H1 (cell line): ENCODE measurements around the gene APOL3. TPM values are rescaled to one million over a fixed set of nuclear protein-coding genes. Genes with fewer than 3 reads are reported as not detected.

Experiments used
- CTCF ChIA-PET: fragments of 300-600 bp; sonication (Branson Sonifier 250); formaldehyde crosslinking; loops from one replicate; lab custom pipeline; 2021; ENCODE audit not compliant: partially characterized antibody; lab: Charles Lee
- POLR2A ChIA-PET: fragments of 300-600 bp; sonication (Branson Sonifier 250); formaldehyde crosslinking; loops from one replicate; lab custom pipeline; 2021; ENCODE audit warnings: inconsistent platforms; ENCODE audit not compliant: partially characterized antibody; lab: Charles Lee
- DNase-seq, 2 experiments: peaks; one replicate each; pipeline versions ENCODE4 v3.0.0 to v3.0.0-alpha.2; 2010 to 2022; ENCODE audit warnings: low spot score in 2 of 2, low read depth in 1 of 2, mixed read lengths in 1 of 2
- FAIRE-seq: peaks from 2 replicates; lab custom pipeline; 2011; peaks lifted over from hg19 to GRCh38; lab: Jason Lieb, UNC
- H2AFZ ChIP-seq: 2 replicates; pipeline ENCODE4 v1.8.1; 2012; ENCODE audit warnings: low read length, inconsistent platforms
- H2AK5ac ChIP-seq: 2 replicates; pipeline ENCODE4 v1.6.1; 2013; ENCODE audit warnings: low read depth, low read length
- H2BK120ac ChIP-seq: replicated peaks from 2 replicates; pipeline ENCODE3; 2013; ENCODE audit warnings: low read depth, low read length, inconsistent platforms
- H2BK12ac ChIP-seq: 2 replicates; pipeline ENCODE4 v1.6.1; 2013; ENCODE audit warnings: low read depth, low read length
- H2BK15ac ChIP-seq: 2 replicates; pipeline ENCODE4 v1.6.1; 2013; ENCODE audit warnings: low read length
- H2BK20ac ChIP-seq: 2 replicates; pipeline ENCODE4 v1.6.1; 2013; ENCODE audit warnings: low read length
- H2BK5ac ChIP-seq: 2 replicates; pipeline ENCODE4 v1.6.1; 2013; ENCODE audit warnings: low read depth, low read length
- H3K14ac ChIP-seq: 2 replicates; pipeline ENCODE4 v1.6.1; 2013; ENCODE audit warnings: inconsistent platforms; ENCODE audit not compliant: insufficient read length
- H3K18ac ChIP-seq: 2 replicates; pipeline ENCODE4 v1.6.1; 2013; ENCODE audit warnings: low read length; ENCODE audit errors: extremely low read depth
- H3K23ac ChIP-seq: 2 replicates; pipeline ENCODE4 v1.6.1; 2013; ENCODE audit warnings: inconsistent platforms; ENCODE audit not compliant: insufficient read length
- H3K23me2 ChIP-seq: 2 replicates; pipeline ENCODE4 v1.6.1; 2013; ENCODE audit warnings: low read depth, low read length
- H3K27ac ChIP-seq: 2 replicates; pipeline ENCODE4 v1.6.1; 2011; ENCODE audit warnings: low read depth, low read length, inconsistent platforms
- H3K27me3 ChIP-seq, 4 experiments: replicated peaks in 1 of 4; 1 replicate in 1 of 4; 2 replicates in 3 of 4; pipeline versions ENCODE4 v1.6.1 to v1.8.1; 2011 to 2013; ENCODE audit warnings: low read length in 3 of 4, mild to moderate bottlenecking in 3 of 4, inconsistent platforms in 2 of 4, mixed read lengths in 2 of 4, moderate library complexity in 1 of 4; ENCODE audit not compliant: control insufficient read depth in 3 of 4, insufficient read depth in 3 of 4; ENCODE audit errors: extremely low read depth in 1 of 4
- H3K36me3 ChIP-seq, 4 experiments: 2 replicates each; pipeline versions ENCODE4 v1.6.1 to v1.8.1; 2011 to 2013; ENCODE audit warnings: mild to moderate bottlenecking in 4 of 4, low read length in 3 of 4, moderate library complexity in 2 of 4, control low read depth in 1 of 4, inconsistent platforms in 1 of 4; ENCODE audit not compliant: insufficient read depth in 4 of 4, control insufficient read depth in 2 of 4
- H3K4ac ChIP-seq: replicated peaks from 2 replicates; pipeline ENCODE3; 2013; ENCODE audit warnings: low read length, low read depth, mixed read lengths, inconsistent platforms; ENCODE audit not compliant: insufficient read length
- H3K4me1 ChIP-seq, 4 experiments: replicated peaks in 1 of 4; 1 replicate in 1 of 4; 2 replicates in 3 of 4; pipeline versions ENCODE4 v1.6.1 to v1.8.1; 2011 to 2013; ENCODE audit warnings: low read length in 3 of 4, inconsistent platforms in 2 of 4, mixed read lengths in 1 of 4; ENCODE audit not compliant: insufficient read depth in 4 of 4, control insufficient read depth in 3 of 4
- H3K4me2 ChIP-seq, 2 experiments: 2 replicates each; pipeline versions ENCODE4 v1.6.1 to v1.8.1; 2011 to 2013; ENCODE audit warnings: low read depth in 2 of 2, low read length in 2 of 2, control low read depth in 1 of 2, inconsistent platforms in 1 of 2, mild to moderate bottlenecking in 1 of 2; ENCODE audit not compliant: insufficient read depth in 1 of 2
- H3K4me3 ChIP-seq, 4 experiments: fragments of 200-600, 300-600 bp in 1 of 4; sonication (generic), shearing (Covaris generic), sonication (Bioruptor Twin) in 1 of 4; 2 replicates each; pipeline versions ENCODE4 v1.5.1 to v1.8.1; 2011 to 2016; ENCODE audit warnings: low read length in 4 of 4, low read depth in 3 of 4, control low read depth in 2 of 4, inconsistent platforms in 2 of 4, mild to moderate bottlenecking in 2 of 4, mixed read lengths in 1 of 4, moderate library complexity in 1 of 4; ENCODE audit not compliant: insufficient read depth in 2 of 4; ENCODE audit errors: extremely low read depth in 1 of 4
- H3K56ac ChIP-seq: replicated peaks from 2 replicates; pipeline ENCODE3; 2013; ENCODE audit warnings: low read depth, mild to moderate bottlenecking, mixed read lengths, low read length, inconsistent platforms; ENCODE audit not compliant: insufficient read length
- H3K79me1 ChIP-seq: 2 replicates; pipeline ENCODE4 v1.6.1; 2013; ENCODE audit warnings: low read depth, low read length, control low read depth
- H3K79me2 ChIP-seq, 2 experiments: 2 replicates each; pipeline versions ENCODE4 v1.6.1 to v1.8.1; 2012 to 2013; ENCODE audit warnings: low read length in 2 of 2, mild to moderate bottlenecking in 2 of 2, inconsistent platforms in 1 of 2; ENCODE audit not compliant: insufficient read depth in 2 of 2, control insufficient read depth in 1 of 2
- H3K9ac ChIP-seq, 4 experiments: replicated peaks in 1 of 4; 1 replicate in 1 of 4; 2 replicates in 3 of 4; pipeline versions ENCODE4 v1.6.1 to v1.8.1; 2011 to 2013; ENCODE audit warnings: low read depth in 3 of 4, low read length in 3 of 4, control low read depth in 2 of 4, mild to moderate bottlenecking in 2 of 4, moderate library complexity in 2 of 4, inconsistent platforms in 1 of 4; ENCODE audit errors: extremely low read depth in 1 of 4
- H3K9me3 ChIP-seq, 2 experiments: 2 replicates each; pipeline versions ENCODE4 v1.6.1 to v1.8.1; 2012 to 2013; ENCODE audit warnings: mild to moderate bottlenecking in 2 of 2, moderate library complexity in 2 of 2, control low read depth in 1 of 2, inconsistent platforms in 1 of 2, low read depth in 1 of 2, low read length in 1 of 2, mixed read lengths in 1 of 2; ENCODE audit not compliant: insufficient read depth in 2 of 2
- H4K20me1 ChIP-seq, 2 experiments: replicated peaks in 1 of 2; 2 replicates each; pipeline versions ENCODE3 to v1.8.1; 2011 to 2013; ENCODE audit warnings: inconsistent platforms in 2 of 2, low read length in 2 of 2, mild to moderate bottlenecking in 1 of 2; ENCODE audit not compliant: insufficient read depth in 2 of 2, control insufficient read depth in 1 of 2
- H4K5ac ChIP-seq: 2 replicates; pipeline ENCODE4 v1.6.1; 2013; ENCODE audit warnings: low read length, low read depth, mixed read lengths, inconsistent platforms; ENCODE audit not compliant: insufficient read length
- H4K8ac ChIP-seq: 2 replicates; pipeline ENCODE4 v1.8.0; 2013; ENCODE audit warnings: mild to moderate bottlenecking, moderate library complexity, low read length, inconsistent platforms; ENCODE audit not compliant: insufficient read depth; ENCODE audit errors: extremely low read depth
- H4K91ac ChIP-seq: replicated peaks from 2 replicates; pipeline ENCODE3; 2013; ENCODE audit warnings: low read length, mixed read lengths, inconsistent platforms; ENCODE audit not compliant: insufficient read length
- BACH1 ChIP-seq: IDR thresholded peaks from 2 replicates; pipeline ENCODE4 v1.6.1; 2012; ENCODE audit warnings: low read length, improper control_type of control experiment
- CBX5 ChIP-seq: fragments of 300-800, 300-1000 bp; sonication (generic); IDR thresholded peaks from 2 replicates; pipeline ENCODE4 v1.7.1; 2016; ENCODE audit warnings: antibody characterized with exemption, low read length, low read depth
- EGR1 ChIP-seq: IDR thresholded peaks from 2 replicates; pipeline ENCODE4 v1.6.1; 2011; ENCODE audit warnings: low read depth, low read length, borderline replicate concordance
- GTF2F1 ChIP-seq: IDR thresholded peaks from 2 replicates; pipeline ENCODE4 v1.6.1; 2012; ENCODE audit warnings: low read depth, low read length, improper control_type of control experiment, borderline replicate concordance
- HDAC2 ChIP-seq, 2 experiments: fragments of 300-600 bp in 1 of 2; sonication (generic) in 1 of 2; IDR thresholded peaks; 2 replicates each; pipeline ENCODE4 v1.6.1; 2011 to 2012; ENCODE audit warnings: low read depth in 2 of 2, low read length in 2 of 2, mild to moderate bottlenecking in 2 of 2, moderate library complexity in 2 of 2, borderline replicate concordance in 1 of 2, inconsistent platforms in 1 of 2
- JUND ChIP-seq: IDR thresholded peaks from 2 replicates; pipeline ENCODE4 v1.6.1; 2011; ENCODE audit warnings: mild to moderate bottlenecking, improper control_type of control experiment, low read length
- NANOG ChIP-seq: IDR thresholded peaks from 2 replicates; pipeline ENCODE4 v1.6.1; 2011; ENCODE audit warnings: low read length, low read depth, mild to moderate bottlenecking, inconsistent platforms; ENCODE audit not compliant: insufficient read depth, poor library complexity, severe bottlenecking
- POLR2AphosphoS5 ChIP-seq: IDR thresholded peaks from 2 replicates; pipeline ENCODE4 v1.6.1; 2011; ENCODE audit warnings: low read depth, low read length
- RBBP5 ChIP-seq: IDR thresholded peaks from 2 replicates; pipeline ENCODE4 v1.7.1; 2012; ENCODE audit warnings: low read depth, mild to moderate bottlenecking, inconsistent platforms, low read length, moderate library complexity, borderline replicate concordance
- SIRT6 ChIP-seq: IDR thresholded peaks from one replicate; pipeline ENCODE4 v1.7.1; 2012; ENCODE audit warnings: low read length, inconsistent platforms
- SUZ12 ChIP-seq: fragments of 200-600 bp; sonication (generic); IDR thresholded peaks from 2 replicates; pipeline ENCODE4 v1.6.1; 2012; ENCODE audit warnings: mild to moderate bottlenecking, inconsistent platforms, low read length, moderate library complexity, mixed read lengths
- TAF1 ChIP-seq: IDR thresholded peaks from 2 replicates; pipeline ENCODE4 v1.6.1; 2011; ENCODE audit warnings: mild to moderate bottlenecking, low read depth, low read length
- TBP ChIP-seq: IDR thresholded peaks from 2 replicates; pipeline ENCODE4 v1.6.1; 2011; ENCODE audit warnings: low read depth, low read length, improper control_type of control experiment
- TCF12 ChIP-seq: IDR thresholded peaks from 2 replicates; pipeline ENCODE4 v1.6.1; 2011; ENCODE audit warnings: low read depth, mild to moderate bottlenecking, low read length
- ZNF274 ChIP-seq: IDR thresholded peaks from 2 replicates; pipeline ENCODE4 v1.7.0; 2012; ENCODE audit warnings: low read length, borderline replicate concordance; ENCODE audit errors: extremely low read depth
- whole genome bisulfite sequencing, 2 experiments: shearing (Covaris generic) in 1 of 2; methylation state at CpG; one replicate each; pipeline versions ENCODE4 v1.1.6 to v1.1.7; 2013 to 2015; ENCODE audit warnings: low lambda C conversion rate in 2 of 2, mixed read lengths in 2 of 2, inconsistent platforms in 1 of 2, low coverage in 1 of 2, missing lambda C conversion rate in 1 of 2; ENCODE audit not compliant: insufficient replicate concordance in 2 of 2, insufficient coverage in 1 of 2, insufficient read length in 1 of 2; ENCODE audit errors: extremely low coverage in 1 of 2, missing lambda C conversion rate in 1 of 2; 5-methylcytosine and 5-hydroxymethylcytosine counted together
- polyA plus RNA-seq, 7 experiments: library from polyadenylated mRNA; depleted of rRNA in 3 of 7; stranded (reverse) in 5 of 7; unstranded in 2 of 7; fragments of >200 nt in 5 of 7; fragments of 200-250 nt in 2 of 7; gene quantifications; 1 replicate in 5 of 7; 2 replicates in 1 of 7; 4 replicates in 1 of 7; pipeline versions ENCODE4 v1.2.1 to v1.2.3, GENCODE V29; 2011 to 2013; ENCODE audit warnings: missing spikeins in 2 of 7, mixed read lengths in 2 of 7
- total RNA-seq: library from RNA; stranded (reverse); fragmentation: NEBNext Ultra II Directional; extraction: Animal tissue kit (Norgen Biotek cat#: 25700); gene quantifications from 2 replicates; pipeline ENCODE4 v1.2.1, GENCODE V29; 2021

The APOL3 gene
- total and polyA plus RNA-seq, 2 of the 8 experiments (the other 6 are each of a cell fraction or from before 2014, with no cell fraction given) = 0.12 TPM; not detected in 1

DNA sequence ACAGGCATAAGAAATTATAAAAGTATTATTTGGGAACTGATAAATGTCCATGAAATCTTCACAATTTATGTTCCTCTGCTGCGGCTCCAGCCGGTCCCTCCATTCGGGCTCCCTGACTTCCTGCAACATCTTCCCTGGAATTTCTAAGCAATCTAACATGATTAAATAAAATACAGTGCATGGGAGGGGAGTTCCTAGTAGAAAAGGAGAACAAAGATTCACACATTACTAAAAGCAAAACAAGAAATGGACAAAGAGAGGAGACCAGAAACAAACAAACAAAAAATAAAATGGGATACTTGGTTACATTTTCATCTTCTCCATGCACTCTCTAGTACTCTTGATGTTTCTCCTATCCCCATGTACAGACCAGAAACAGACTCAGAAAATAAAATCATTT lies 49.7 kb upstream of the APOL3 start:
- WGBS, 2 experiments = 89% methylated on average over 3 of the region's 3 CpGs; no CpG with 5 or more reads in 1 of the 2 experiments
- no peak overlapping the region for H2BK5ac ChIP-seq
- no peaks in the 10 kb centered on the region for H3K23me2 ChIP-seq
- no peak for DNase-seq
- no peaks in the 10 kb centered on the region for H3K79me1 ChIP-seq
- no peaks in the 10 kb centered on the region for H3K79me2 ChIP-seq
- CTCF ChIA-PET = interaction anchor here (1.4 to 1.5 kb wide), 2 partner anchors 12 to 17 kb away, joined by 4 read pairs; no protein-coding TSS in a partner anchor
- no peak overlapping the region for H3K18ac ChIP-seq
- no peak overlapping the region for H2BK120ac ChIP-seq
- H2BK20ac ChIP-seq = no peak overlapping the region
- H4K20me1 ChIP-seq = no peaks in the 10 kb centered on the region
- no peaks in the 10 kb centered on the region for H3K4me1 ChIP-seq
- H3K14ac ChIP-seq = no peak overlapping the region
- no peak overlapping the region for H3K9ac ChIP-seq
- H3K4me2 ChIP-seq = no peak overlapping the region
- H3K56ac ChIP-seq = no peak overlapping the region
- H2BK15ac ChIP-seq = no peak overlapping the region
- no peak overlapping the region for H2BK12ac ChIP-seq
- no peak overlapping the region for H3K27ac ChIP-seq
- H3K27me3 ChIP-seq = no peaks in the 10 kb centered on the region; a peak in 2 of 7 replicates
- H3K36me3 ChIP-seq = no peaks in the 10 kb centered on the region
- no peak overlapping the region for H4K8ac ChIP-seq
- no peak for FAIRE-seq
- H3K9me3 ChIP-seq = peaks cover 0 to 4% of the 10 kb centered on the region in 2 experiments; a peak in 1 of 4 replicates
- no peak overlapping the region for H4K91ac ChIP-seq
- H2AK5ac ChIP-seq = no peak overlapping the region
- H2AFZ ChIP-seq = no peak overlapping the region
- no peak overlapping the region for H3K23ac ChIP-seq
- no peak overlapping the region for H3K4ac ChIP-seq
- H3K4me3 ChIP-seq = no peak overlapping the region
- POLR2A ChIA-PET = no interaction called here
- no peak overlapping the region for H4K5ac ChIP-seq
- TF ChIP-seq TBP = no peak
- no peak for TF ChIP-seq BACH1
- TF ChIP-seq TAF1 = no peak
- TF ChIP-seq EGR1 = no peak
- TF ChIP-seq JUND = no peak
- no peak for TF ChIP-seq SIRT6
- no peak for TF ChIP-seq POLR2AphosphoS5
- no peak for TF ChIP-seq SUZ12
- no peak for TF ChIP-seq TCF12
- TF ChIP-seq GTF2F1 = no peak
- no peak for TF ChIP-seq RBBP5
- no peak for TF ChIP-seq CBX5
- TF ChIP-seq ZNF274 = no peak
- no peak for TF ChIP-seq HDAC2 (IDR thresholded peaks at IDR 0.05; ENCODE audit: borderline replicate concordance in 1 of 2, low read depth in 2 of 2, low read length in 2 of 2)
- no peak for TF ChIP-seq NANOG
